Prostate gland (tissue), 2 donors: ENCODE data around the gene HES3.

Source experiments
- CTCF ChIP-seq, 4 experiments: fragments of 200-600 bp in 2 of 4; fragments of 450-650 bp in 2 of 4; sonication (generic) in 2 of 4; IDR thresholded peaks; 1 replicate in 3 of 4; 2 replicates in 1 of 4; pipeline ENCODE4 v1.5.1; 2016 to 2019; ENCODE audit warnings: antibody characterized with exemption in 4 of 4, mild to moderate bottlenecking in 2 of 4, moderate library complexity in 2 of 4
- POLR2A ChIP-seq: fragments of 450-650 bp; IDR thresholded peaks from one replicate; pipeline ENCODE4 v1.6.1; 2016; ENCODE audit warnings: antibody characterized with exemption, mild to moderate bottlenecking
- POLR2AphosphoS5 ChIP-seq: sonication (generic); formaldehyde crosslinking; IDR thresholded peaks from one replicate; pipeline ENCODE4 v1.6.1; 2017; ENCODE audit warnings: antibody characterized with exemption

GRCh38 chr1:6244401-6245049, 546 bp downstream of the HES3 start:
- TF ChIP-seq POLR2AphosphoS5: no peak
- no peak for TF ChIP-seq CTCF (IDR thresholded peaks at IDR 0.05)
- no peak for TF ChIP-seq POLR2A
